ENCODE data around the gene ASGR1. TPM values are rescaled to one million over a fixed set of nuclear protein-coding genes. Genes with fewer than 3 reads are reported as not detected.
A peak's percentile ranks its signal among the peaks of the same experiment; 100 is the strongest.

The ASGR1 gene
- total and polyA plus RNA-seq, 7 donors = 0.08 to 0.39 (median 0.23) TPM; not detected in 2

- ATAC-seq (no peak), DNase-seq (no peak)
- 56 to 67% (median 58%) methylated on average over 17 to 21 of the region's 21 CpGs for WGBS, 3 donors
- no peaks in the 10 kb centered on the region for H3K36me3 ChIP-seq (ENCODE audit: insufficient read depth in 1 of 2, low read depth in 1 of 2)
- intact Hi-C loops (cut with DNase I) = no loop called here
- no peak overlapping the region for H3K27ac ChIP-seq
- no peak overlapping the region for H3K4me3 ChIP-seq
- peaks cover 0 to 29% (median 3%) of the 10 kb centered on the region in 3 donors for H3K27me3 ChIP-seq (ENCODE audit: insufficient read depth in 3 of 3, low read length in 2 of 3)
- H3K9me3 ChIP-seq = no peaks in the 10 kb centered on the region
- TF ChIP-seq CTCF (IDR thresholded peaks at IDR 0.05) = no peak
- peaks cover 7% of the 10 kb centered on the region for H3K4me1 ChIP-seq
Observed at GRCh38 chr17:7208027-7208571, 28.9 kb upstream of the ASGR1 start.

- WGBS, 3 donors = 82 to 86% (median 82%) methylated on average over 17 to 24 of the region's 24 CpGs
- H3K9me3 ChIP-seq = no peaks in the 10 kb centered on the region
- no peak overlapping the region for H3K27ac ChIP-seq
- H3K27me3 ChIP-seq (ENCODE audit: insufficient read depth in 3 of 3, low read length in 2 of 3) = peaks cover 0 to 23% (median 3%) of the 10 kb centered on the region in 3 donors
- intact Hi-C loops (cut with DNase I) = no loop called here
- DNase-seq = no peak
- ATAC-seq = no peak
- no peak for TF ChIP-seq CTCF (IDR thresholded peaks at IDR 0.05)
- peaks cover 0 to 6% of the 10 kb centered on the region in 2 donors for H3K36me3 ChIP-seq (ENCODE audit: insufficient read depth in 1 of 2, low read depth in 1 of 2)
- H3K4me1 ChIP-seq = peaks cover 7% of the 10 kb centered on the region
- H3K4me3 ChIP-seq = no peak overlapping the region
Observed at GRCh38 chr17:7207120-7208001, 28.2 kb upstream of the ASGR1 start.

- Histone ChIP-seq H3K27me3 (ENCODE audit: insufficient read depth in 3 of 3, low read length in 2 of 3) (peaks cover 0 to 16% (median 1%) of the 10 kb centered on the region in 3 donors), H3K27ac (no peak overlapping the region), H3K4me3 (peak overlapping the region; percentile 65), H3K9me3 (no peaks in the 10 kb centered on the region), H3K4me1 (peaks cover 7% of the 10 kb centered on the region), H3K36me3 (ENCODE audit: insufficient read depth in 1 of 2, low read depth in 1 of 2) (peaks cover 0 to 10% of the 10 kb centered on the region in 2 donors)
- 29 to 38% (median 37%) methylated on average over 14 to 15 of the region's 15 CpGs for WGBS, 3 donors
- no peak for ATAC-seq
- intact Hi-C loops (cut with DNase I) = no loop called here
- peak in 1 of 2 donors; percentile 9 for DNase-seq
- no peak for TF ChIP-seq CTCF (IDR thresholded peaks at IDR 0.05)
Observed at GRCh38 chr17:7205561-7205960, 26.4 kb upstream of the ASGR1 start.

- ATAC-seq = peak; percentile 61 to 83 (median 70)
- peak overlapping the region; percentile 30 for H3K27ac ChIP-seq
- WGBS, 3 donors = 2 to 7% (median 3%) methylated on average over 34 of the region's 34 CpGs
- no peaks in the 10 kb centered on the region for H3K9me3 ChIP-seq
- H3K4me1 ChIP-seq = peaks cover 7% of the 10 kb centered on the region
- H3K27me3 ChIP-seq (ENCODE audit: insufficient read depth in 3 of 3, low read length in 2 of 3) = peaks cover 0 to 16% (median 1%) of the 10 kb centered on the region in 3 donors
- TF ChIP-seq CTCF (IDR thresholded peaks at IDR 0.05) = no peak
- intact Hi-C loops (cut with DNase I) = no loop called here
- peaks cover 0 to 10% of the 10 kb centered on the region in 2 donors for H3K36me3 ChIP-seq (ENCODE audit: insufficient read depth in 1 of 2, low read depth in 1 of 2)
- peak; percentile 82 to 90 for DNase-seq
- H3K4me3 ChIP-seq = peak overlapping the region; percentile 65
Observed at GRCh38 chr17:7204828-7205461, 25.8 kb upstream of the ASGR1 start.
